ENCODE results near the gene CD22.
"Not testable (repeated sequence)": the region's sequence is repeated elsewhere in the genome, so short reads cannot be mapped to it uniquely, and the experiment has no call there.

CD22 gene

DNA sequence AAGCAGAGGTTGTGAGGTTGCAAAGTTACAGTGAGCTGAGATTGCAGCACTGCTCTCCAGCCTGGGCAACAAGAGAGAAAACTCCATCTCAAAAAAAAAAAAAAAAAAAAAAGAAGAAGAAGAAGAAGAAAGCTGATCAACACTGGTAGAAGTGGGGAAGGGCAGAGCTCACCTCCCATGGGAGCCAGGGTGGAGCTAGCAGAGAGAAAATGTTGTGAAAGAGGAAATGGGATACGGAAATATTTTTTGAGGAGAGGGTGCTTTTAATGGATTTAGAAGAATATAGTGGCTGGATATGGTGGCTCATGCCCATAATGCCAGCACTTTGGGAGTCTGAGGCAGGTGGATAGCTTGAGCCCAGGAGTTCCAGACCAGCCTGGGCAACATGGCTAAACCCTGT is 48.7 kb downstream of the CD22 start:
- H3K27me3 ChIP-seq (replicated peaks; ENCODE audit: control insufficient read depth, insufficient read depth, low read length), result no peaks in the 10 kb centered on the region
- H3K4me3 ChIP-seq (replicated peaks; ENCODE audit: low read depth, low read length), result no peak overlapping the region
- no peaks in the 10 kb centered on the region for H3K36me3 ChIP-seq (ENCODE audit: control insufficient read depth, insufficient read depth, low read length)
- TF ChIP-seq, protein P1, sequence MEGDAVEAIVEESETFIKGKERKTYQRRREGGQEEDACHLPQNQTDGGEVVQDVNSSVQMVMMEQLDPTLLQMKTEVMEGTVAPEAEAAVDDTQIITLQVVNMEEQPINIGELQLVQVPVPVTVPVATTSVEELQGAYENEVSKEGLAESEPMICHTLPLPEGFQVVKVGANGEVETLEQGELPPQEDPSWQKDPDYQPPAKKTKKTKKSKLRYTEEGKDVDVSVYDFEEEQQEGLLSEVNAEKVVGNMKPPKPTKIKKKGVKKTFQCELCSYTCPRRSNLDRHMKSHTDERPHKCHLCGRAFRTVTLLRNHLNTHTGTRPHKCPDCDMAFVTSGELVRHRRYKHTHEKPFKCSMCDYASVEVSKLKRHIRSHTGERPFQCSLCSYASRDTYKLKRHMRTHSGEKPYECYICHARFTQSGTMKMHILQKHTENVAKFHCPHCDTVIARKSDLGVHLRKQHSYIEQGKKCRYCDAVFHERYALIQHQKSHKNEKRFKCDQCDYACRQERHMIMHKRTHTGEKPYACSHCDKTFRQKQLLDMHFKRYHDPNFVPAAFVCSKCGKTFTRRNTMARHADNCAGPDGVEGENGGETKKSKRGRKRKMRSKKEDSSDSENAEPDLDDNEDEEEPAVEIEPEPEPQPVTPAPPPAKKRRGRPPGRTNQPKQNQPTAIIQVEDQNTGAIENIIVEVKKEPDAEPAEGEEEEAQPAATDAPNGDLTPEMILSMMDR (IDR thresholded peaks at IDR 0.05; ENCODE audit: insufficient read depth, low read length, poor library complexity, severe bottlenecking), result no peak
- no peak for DNase-seq (ENCODE audit: extremely low read depth, insufficient read length)

DNA sequence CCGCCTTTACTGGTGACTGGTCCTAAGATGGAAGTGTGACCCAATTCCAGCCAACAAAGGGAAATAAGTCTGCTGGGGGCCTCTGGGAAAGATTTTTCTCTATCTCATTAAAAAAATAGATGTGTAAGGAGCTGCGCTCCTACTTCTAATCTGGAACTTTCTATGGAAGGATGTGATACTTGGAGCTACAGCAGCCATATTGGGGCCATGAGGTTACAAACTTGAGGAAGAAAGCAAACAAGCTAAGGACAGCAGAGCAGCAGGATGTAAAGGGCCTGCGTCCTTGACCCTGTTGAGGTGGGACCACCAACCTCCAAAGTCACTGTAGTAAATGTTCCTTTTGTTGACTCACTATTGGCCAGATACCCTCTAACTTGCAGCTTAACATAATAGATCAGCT is 49.4 kb downstream of the CD22 start:
- TF ChIP-seq, protein P1 (IDR thresholded peaks at IDR 0.05; ENCODE audit: insufficient read depth, low read length, poor library complexity, severe bottlenecking), result no peak
- Histone ChIP-seq H3K27me3 (replicated peaks; ENCODE audit: control insufficient read depth, insufficient read depth, low read length) (no peaks in the 10 kb centered on the region), H3K4me3 (replicated peaks; ENCODE audit: low read depth, low read length) (no peak overlapping the region), H3K36me3 (ENCODE audit: control insufficient read depth, insufficient read depth, low read length) (no peaks in the 10 kb centered on the region)
- DNase-seq (ENCODE audit: extremely low read depth, insufficient read length), result no peak

DNA sequence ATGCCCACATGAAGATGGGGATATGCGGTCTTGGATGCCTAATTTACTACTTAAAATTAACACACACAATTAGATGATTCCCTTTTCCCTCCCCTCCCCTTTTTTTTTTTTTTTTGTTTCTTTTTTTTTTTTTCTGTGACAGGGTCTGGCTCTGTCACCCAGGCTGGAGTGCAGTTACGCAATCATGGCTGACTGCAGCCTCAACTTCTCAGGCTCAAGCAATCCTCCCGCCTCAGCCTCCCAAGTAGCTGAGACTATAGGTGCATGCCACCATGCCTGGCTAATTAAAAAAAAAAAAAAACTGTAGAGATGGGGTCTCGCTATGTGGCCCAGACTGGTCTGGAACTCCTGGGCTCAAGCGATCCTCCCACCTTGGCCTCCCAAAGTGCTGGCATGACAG is 50.6 kb downstream of the CD22 start:
- not testable (repeated sequence) for H3K4me3 ChIP-seq (replicated peaks; ENCODE audit: low read depth, low read length); H3K27me3 ChIP-seq (replicated peaks; ENCODE audit: control insufficient read depth, insufficient read depth, low read length); DNase-seq (ENCODE audit: extremely low read depth, insufficient read length); H3K36me3 ChIP-seq (ENCODE audit: control insufficient read depth, insufficient read depth, low read length)

DNA sequence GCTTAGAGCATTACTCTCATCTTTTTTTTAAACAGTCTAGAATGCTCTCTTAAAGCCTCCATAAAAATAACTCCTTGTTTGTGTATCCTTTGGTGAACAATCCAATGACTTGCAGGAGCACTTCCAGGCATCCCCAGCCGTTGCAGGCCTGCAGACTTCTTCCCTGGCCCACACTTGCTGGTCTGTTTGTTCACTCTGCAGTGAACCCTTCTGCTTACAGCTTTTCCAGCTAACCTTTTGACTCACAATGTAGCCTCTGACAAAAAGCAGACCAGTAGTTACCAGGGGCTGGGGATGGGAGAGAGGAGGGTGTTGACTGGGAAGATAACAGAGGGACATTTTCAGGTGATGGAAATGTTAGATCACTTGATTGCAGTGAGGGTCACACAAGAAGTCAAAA is 51.0 kb downstream of the CD22 start:
- TF ChIP-seq, protein P1 (IDR thresholded peaks at IDR 0.05; ENCODE audit: insufficient read depth, low read length, poor library complexity, severe bottlenecking), result no peak
- Histone ChIP-seq H3K27me3 (replicated peaks; ENCODE audit: control insufficient read depth, insufficient read depth, low read length) (no peaks in the 10 kb centered on the region), H3K4me3 (replicated peaks; ENCODE audit: low read depth, low read length) (no peak overlapping the region), H3K36me3 (ENCODE audit: control insufficient read depth, insufficient read depth, low read length) (no peaks in the 10 kb centered on the region)
- DNase-seq (ENCODE audit: extremely low read depth, insufficient read length), result no peak

DNA sequence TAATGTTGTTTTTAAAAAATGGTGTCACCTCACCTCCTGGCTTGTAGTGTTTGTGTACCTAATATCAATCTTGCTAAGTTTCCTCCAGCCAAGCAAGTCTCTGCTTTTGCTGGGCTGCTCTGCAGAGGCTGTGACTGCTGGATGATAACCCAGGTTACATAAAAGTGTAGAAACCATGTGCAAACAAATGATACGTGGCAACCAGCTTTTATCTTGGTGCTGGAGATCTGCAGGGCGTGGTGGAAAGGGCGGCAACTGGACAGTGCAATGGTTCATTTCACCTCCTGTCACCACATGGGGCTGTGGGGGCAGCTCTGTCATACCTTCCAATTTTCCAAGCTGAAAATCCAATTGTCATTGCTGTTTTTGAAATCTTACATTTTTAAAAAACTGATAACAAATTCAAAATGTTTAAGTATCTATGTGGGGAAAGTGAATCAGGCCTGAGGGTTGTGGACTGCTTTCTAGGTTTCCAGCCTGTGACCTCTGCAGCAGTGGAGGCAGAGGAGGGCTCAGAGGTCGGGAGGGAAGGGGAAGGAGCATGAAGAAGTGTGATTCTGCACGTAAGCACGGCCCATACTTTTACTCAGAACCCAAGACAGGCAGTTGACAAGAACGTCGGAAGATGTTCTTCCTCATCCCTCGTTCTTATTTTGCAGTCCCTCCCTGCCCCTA is 51.6 kb downstream of the CD22 start:
- TF ChIP-seq, protein P1 (IDR thresholded peaks at IDR 0.05; ENCODE audit: insufficient read depth, low read length, poor library complexity, severe bottlenecking), result no peak
- no peaks in the 10 kb centered on the region for H3K27me3 ChIP-seq (replicated peaks; ENCODE audit: control insufficient read depth, insufficient read depth, low read length)
- H3K36me3 ChIP-seq (ENCODE audit: control insufficient read depth, insufficient read depth, low read length), result no peaks in the 10 kb centered on the region
- H3K4me3 ChIP-seq (replicated peaks; ENCODE audit: low read depth, low read length), result no peak overlapping the region
- no peak for DNase-seq (ENCODE audit: extremely low read depth, insufficient read length)

DNA sequence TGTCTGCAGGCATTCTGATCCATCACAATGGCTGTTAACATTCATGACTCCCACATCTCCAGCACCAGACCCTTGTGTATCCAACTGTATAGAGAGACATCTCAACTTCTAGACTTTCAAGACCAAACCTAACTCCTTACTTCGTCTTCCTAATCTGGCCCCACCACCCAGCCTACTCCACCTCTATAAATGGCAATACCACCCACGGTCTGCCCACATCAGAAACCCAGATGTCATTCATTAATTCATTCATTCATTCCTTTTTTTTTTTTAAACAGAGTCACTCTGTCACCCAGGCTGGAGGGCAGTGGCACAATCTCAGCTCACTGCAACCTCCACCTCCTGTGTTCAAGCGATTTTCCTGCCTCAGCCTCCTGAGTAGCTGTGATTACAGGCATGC is 52.3 kb downstream of the CD22 start:
- Histone ChIP-seq H3K4me3 (replicated peaks; ENCODE audit: low read depth, low read length) (no peak overlapping the region), H3K27me3 (replicated peaks; ENCODE audit: control insufficient read depth, insufficient read depth, low read length) (no peaks in the 10 kb centered on the region), H3K36me3 (ENCODE audit: control insufficient read depth, insufficient read depth, low read length) (no peaks in the 10 kb centered on the region)
- TF ChIP-seq, protein P1 (IDR thresholded peaks at IDR 0.05; ENCODE audit: insufficient read depth, low read length, poor library complexity, severe bottlenecking), result no peak
- DNase-seq (ENCODE audit: extremely low read depth, insufficient read length), result no peak
